ENCODE results near the gene ALOX15.
"Not testable (repeated sequence)": the region's sequence is repeated elsewhere in the genome, so short reads cannot be mapped to it uniquely, and the experiment has no call there.

Gene ALOX15

DNA sequence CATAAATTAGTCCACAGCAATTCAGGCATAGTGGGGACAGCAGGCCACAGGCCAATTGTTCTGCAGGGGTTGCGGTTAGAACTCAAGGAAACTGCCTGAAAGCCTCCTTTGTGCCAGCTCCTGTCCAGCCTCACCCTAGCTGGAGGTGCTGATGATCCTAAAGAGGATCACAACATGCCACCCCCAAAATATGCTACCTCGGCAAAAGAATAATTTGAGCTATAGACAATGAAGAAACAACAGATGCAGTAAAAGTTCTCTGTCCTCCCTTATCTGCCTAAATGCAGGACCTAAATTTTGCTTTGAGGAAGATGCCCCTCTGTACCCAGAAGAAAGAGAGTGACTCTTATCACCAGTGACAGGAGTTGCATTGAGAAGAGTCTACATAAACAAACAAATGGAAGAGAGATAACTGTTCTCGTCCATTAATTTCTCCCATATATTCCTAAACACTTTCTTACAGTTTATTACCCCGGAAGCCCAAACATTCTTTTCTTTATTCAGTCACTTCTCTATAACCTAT lies 14.7 kb downstream of the ALOX15 start:
- TF ChIP-seq POLR2A (IDR thresholded peaks at IDR 0.05; ENCODE audit: extremely low read depth, insufficient read length) (no peak), MYC (IDR thresholded peaks at IDR 0.05; ENCODE audit: low read depth, low read length) (no peak)
- TF ChIP-seq, protein P1, sequence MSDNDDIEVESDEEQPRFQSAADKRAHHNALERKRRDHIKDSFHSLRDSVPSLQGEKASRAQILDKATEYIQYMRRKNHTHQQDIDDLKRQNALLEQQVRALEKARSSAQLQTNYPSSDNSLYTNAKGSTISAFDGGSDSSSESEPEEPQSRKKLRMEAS (IDR thresholded peaks at IDR 0.05; ENCODE audit: low read depth, low read length), result no peak
- TF ChIP-seq, protein P2, sequence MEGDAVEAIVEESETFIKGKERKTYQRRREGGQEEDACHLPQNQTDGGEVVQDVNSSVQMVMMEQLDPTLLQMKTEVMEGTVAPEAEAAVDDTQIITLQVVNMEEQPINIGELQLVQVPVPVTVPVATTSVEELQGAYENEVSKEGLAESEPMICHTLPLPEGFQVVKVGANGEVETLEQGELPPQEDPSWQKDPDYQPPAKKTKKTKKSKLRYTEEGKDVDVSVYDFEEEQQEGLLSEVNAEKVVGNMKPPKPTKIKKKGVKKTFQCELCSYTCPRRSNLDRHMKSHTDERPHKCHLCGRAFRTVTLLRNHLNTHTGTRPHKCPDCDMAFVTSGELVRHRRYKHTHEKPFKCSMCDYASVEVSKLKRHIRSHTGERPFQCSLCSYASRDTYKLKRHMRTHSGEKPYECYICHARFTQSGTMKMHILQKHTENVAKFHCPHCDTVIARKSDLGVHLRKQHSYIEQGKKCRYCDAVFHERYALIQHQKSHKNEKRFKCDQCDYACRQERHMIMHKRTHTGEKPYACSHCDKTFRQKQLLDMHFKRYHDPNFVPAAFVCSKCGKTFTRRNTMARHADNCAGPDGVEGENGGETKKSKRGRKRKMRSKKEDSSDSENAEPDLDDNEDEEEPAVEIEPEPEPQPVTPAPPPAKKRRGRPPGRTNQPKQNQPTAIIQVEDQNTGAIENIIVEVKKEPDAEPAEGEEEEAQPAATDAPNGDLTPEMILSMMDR (IDR thresholded peaks at IDR 0.05; ENCODE audit: low read depth, low read length), result no peak
- no peak for DNase-seq (ENCODE audit: low read depth)
- no peak overlapping the region for H3K4me3 ChIP-seq (ENCODE audit: low read depth, low read length)

DNA sequence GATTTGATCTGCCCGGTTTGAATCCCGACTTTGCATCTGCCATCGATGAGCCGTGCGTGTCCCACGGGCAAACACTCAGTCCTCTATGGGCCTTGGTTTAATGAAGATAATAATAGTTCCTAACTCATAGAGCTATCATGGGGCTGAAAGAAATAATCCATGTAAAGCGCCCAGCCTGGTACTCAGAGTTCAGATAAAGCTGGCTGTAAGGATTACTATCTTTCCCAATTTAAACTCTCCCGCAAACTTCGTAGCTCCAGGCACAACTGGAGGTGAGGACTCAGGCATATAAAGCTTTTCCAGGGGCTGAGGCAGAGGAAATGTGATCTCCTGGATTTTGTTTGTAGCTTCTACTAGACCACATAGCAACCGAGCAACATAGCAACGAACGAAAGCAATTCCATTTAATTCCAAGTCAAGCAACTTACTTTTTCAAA lies 16.3 kb downstream of the ALOX15 start:
- no peak for DNase-seq (ENCODE audit: low read depth)
- no peak overlapping the region for H3K4me3 ChIP-seq (ENCODE audit: low read depth, low read length)
- TF ChIP-seq, protein P1 (IDR thresholded peaks at IDR 0.05; ENCODE audit: low read depth, low read length), result no peak
- TF ChIP-seq MYC (IDR thresholded peaks at IDR 0.05; ENCODE audit: low read depth, low read length) (no peak), POLR2A (IDR thresholded peaks at IDR 0.05; ENCODE audit: extremely low read depth, insufficient read length) (no peak)
- TF ChIP-seq, protein P2 (IDR thresholded peaks at IDR 0.05; ENCODE audit: low read depth, low read length), result no peak

DNA sequence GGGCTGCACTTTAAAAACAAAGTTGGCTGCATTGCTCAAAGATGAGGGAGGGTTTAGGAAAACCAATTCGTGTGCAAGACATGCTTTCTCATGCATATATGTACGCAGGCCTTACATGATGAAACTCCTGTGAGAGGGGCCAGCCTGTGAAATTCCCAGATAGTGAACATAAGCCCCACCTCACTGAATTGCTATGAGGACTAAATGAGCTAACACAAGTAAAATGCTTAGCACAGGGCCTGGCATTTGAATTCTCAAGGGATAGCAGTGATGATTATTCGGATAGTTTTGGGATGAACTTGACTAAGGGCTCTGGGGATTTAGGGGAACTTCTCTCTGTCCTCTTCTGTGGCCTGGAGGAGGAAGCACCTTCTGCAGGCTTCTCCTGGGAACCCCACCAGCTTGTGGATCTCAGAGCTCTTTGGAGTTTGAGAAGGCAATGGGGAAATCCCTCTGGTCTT lies 17.0 kb downstream of the ALOX15 start:
- DNase-seq (ENCODE audit: low read depth); H3K4me3 ChIP-seq (ENCODE audit: low read depth, low read length): not testable (repeated sequence)

DNA sequence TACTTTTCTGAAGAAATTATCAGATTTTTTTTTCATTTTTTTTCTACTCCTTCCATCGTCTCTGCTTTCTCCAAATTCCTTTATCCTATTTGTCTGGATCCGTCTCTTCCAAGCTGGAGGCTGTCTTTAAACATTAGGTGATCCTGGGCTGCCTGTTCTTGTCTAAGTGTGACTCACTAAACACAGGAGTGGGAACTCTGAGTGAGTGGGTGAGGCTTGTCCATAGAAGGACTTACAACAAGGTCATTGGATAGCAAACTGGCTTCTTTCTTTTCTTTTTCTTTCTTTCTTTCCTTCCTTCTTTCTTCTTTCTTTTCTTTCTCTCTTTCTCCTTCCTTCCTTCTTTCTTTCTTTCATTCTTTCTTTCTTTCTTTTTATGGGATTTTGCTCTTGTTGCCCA lies 18.2 kb downstream of the ALOX15 start:
- no peak for DNase-seq (ENCODE audit: low read depth)
- TF ChIP-seq POLR2A (IDR thresholded peaks at IDR 0.05; ENCODE audit: extremely low read depth, insufficient read length) (no peak), MYC (IDR thresholded peaks at IDR 0.05; ENCODE audit: low read depth, low read length) (no peak)
- TF ChIP-seq, protein P1 (IDR thresholded peaks at IDR 0.05; ENCODE audit: low read depth, low read length), result no peak
- TF ChIP-seq, protein P2 (IDR thresholded peaks at IDR 0.05; ENCODE audit: low read depth, low read length), result no peak
- no peak overlapping the region for H3K4me3 ChIP-seq (ENCODE audit: low read depth, low read length)

DNA sequence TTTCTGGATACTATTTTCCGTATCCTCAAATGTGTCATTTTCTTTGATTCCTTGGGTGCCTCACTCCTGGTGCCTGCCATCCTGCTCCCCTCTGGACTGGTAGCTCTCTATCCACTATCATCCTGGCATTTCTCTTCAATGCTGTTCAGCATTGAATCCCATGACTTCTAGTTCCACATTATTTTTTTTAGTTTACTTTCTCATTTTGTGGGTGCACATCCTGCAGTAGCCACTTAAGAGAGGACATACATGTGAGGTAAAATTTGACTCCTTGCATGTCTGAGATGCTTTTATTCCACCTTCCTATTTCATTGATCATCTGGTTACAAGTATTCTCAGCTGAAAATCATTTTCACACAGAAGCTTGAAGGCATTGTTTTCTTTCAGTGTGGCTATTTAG lies 19.1 kb downstream of the ALOX15 start:
- TF ChIP-seq, protein P1 (IDR thresholded peaks at IDR 0.05; ENCODE audit: low read depth, low read length), result no peak
- TF ChIP-seq MYC (IDR thresholded peaks at IDR 0.05; ENCODE audit: low read depth, low read length), result no peak
- TF ChIP-seq POLR2A (IDR thresholded peaks at IDR 0.05; ENCODE audit: extremely low read depth, insufficient read length), result no peak
- TF ChIP-seq, protein P2 (IDR thresholded peaks at IDR 0.05; ENCODE audit: low read depth, low read length), result no peak
- no peak for DNase-seq (ENCODE audit: low read depth)
- no peak overlapping the region for H3K4me3 ChIP-seq (ENCODE audit: low read depth, low read length)

DNA sequence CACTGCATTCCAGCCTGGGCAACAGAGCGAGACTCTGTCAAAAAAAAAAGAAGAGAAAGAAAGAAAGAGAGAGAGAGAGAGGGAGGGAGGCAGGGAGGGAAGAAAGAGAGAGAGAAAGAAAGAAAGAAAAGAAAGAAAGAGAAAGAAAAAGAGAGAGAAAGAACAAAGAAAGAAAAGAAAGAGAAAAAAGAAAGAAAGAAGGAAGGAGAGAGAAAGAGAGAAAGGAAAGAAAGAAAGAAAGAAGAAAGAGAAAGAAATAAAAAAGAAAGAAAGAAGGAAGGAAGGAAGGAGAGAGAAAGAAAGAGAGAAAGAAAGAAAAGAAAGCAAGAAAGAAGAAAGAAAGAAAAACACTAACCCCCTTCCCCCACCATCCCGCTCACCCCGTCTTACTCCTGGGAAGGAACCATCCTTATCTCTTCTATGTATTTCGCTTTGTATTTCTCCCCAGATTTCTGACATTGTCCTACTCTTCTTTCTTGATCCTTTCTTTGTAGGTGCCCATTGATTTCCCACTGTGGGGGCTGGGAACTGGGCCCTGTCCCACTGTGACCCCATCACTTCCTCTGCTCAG lies 20.9 kb downstream of the ALOX15 start:
- no peak overlapping the region for H3K4me3 ChIP-seq (ENCODE audit: low read depth, low read length)
- TF ChIP-seq POLR2A (IDR thresholded peaks at IDR 0.05; ENCODE audit: extremely low read depth, insufficient read length) (no peak), MYC (IDR thresholded peaks at IDR 0.05; ENCODE audit: low read depth, low read length) (no peak)
- TF ChIP-seq, protein P1 (IDR thresholded peaks at IDR 0.05; ENCODE audit: low read depth, low read length), result no peak
- TF ChIP-seq, protein P2 (IDR thresholded peaks at IDR 0.05; ENCODE audit: low read depth, low read length), result no peak
- no peak for DNase-seq (ENCODE audit: low read depth)

All from NB4 (cell line).